H1 (cell line): ENCODE results near the gene CSNK1D. TPM values are rescaled to one million over a fixed set of nuclear protein-coding genes. Genes with fewer than 3 reads are reported as not detected.
"Not testable (repeated sequence)": the region's sequence is repeated elsewhere in the genome, so short reads cannot be mapped to it uniquely, and the experiment has no call there.

Experiments used
- CTCF ChIA-PET: fragments of 300-600 bp; sonication (Branson Sonifier 250); formaldehyde crosslinking; loops from one replicate; lab custom pipeline; 2021; ENCODE audit not compliant: partially characterized antibody; lab: Charles Lee
- POLR2A ChIA-PET: fragments of 300-600 bp; sonication (Branson Sonifier 250); formaldehyde crosslinking; loops from one replicate; lab custom pipeline; 2021; ENCODE audit warnings: inconsistent platforms; ENCODE audit not compliant: partially characterized antibody; lab: Charles Lee
- DNase-seq, 2 experiments: peaks; one replicate each; pipeline versions ENCODE4 v3.0.0 to v3.0.0-alpha.2; 2010 to 2022; ENCODE audit warnings: low spot score in 2 of 2, low read depth in 1 of 2, mixed read lengths in 1 of 2
- FAIRE-seq: peaks from 2 replicates; lab custom pipeline; 2011; peaks lifted over from hg19 to GRCh38; lab: Jason Lieb, UNC
- H2AFZ ChIP-seq: 2 replicates; pipeline ENCODE4 v1.8.1; 2012; ENCODE audit warnings: low read length, inconsistent platforms
- H2AK5ac ChIP-seq: 2 replicates; pipeline ENCODE4 v1.6.1; 2013; ENCODE audit warnings: low read depth, low read length
- H2BK120ac ChIP-seq: replicated peaks from 2 replicates; pipeline ENCODE3; 2013; ENCODE audit warnings: low read depth, low read length, inconsistent platforms
- H2BK12ac ChIP-seq: 2 replicates; pipeline ENCODE4 v1.6.1; 2013; ENCODE audit warnings: low read depth, low read length
- H2BK15ac ChIP-seq: 2 replicates; pipeline ENCODE4 v1.6.1; 2013; ENCODE audit warnings: low read length
- H2BK20ac ChIP-seq: 2 replicates; pipeline ENCODE4 v1.6.1; 2013; ENCODE audit warnings: low read length
- H2BK5ac ChIP-seq: 2 replicates; pipeline ENCODE4 v1.6.1; 2013; ENCODE audit warnings: low read depth, low read length
- H3K14ac ChIP-seq: 2 replicates; pipeline ENCODE4 v1.6.1; 2013; ENCODE audit warnings: inconsistent platforms; ENCODE audit not compliant: insufficient read length
- H3K18ac ChIP-seq: 2 replicates; pipeline ENCODE4 v1.6.1; 2013; ENCODE audit warnings: low read length; ENCODE audit errors: extremely low read depth
- H3K23ac ChIP-seq: 2 replicates; pipeline ENCODE4 v1.6.1; 2013; ENCODE audit warnings: inconsistent platforms; ENCODE audit not compliant: insufficient read length
- H3K23me2 ChIP-seq: 2 replicates; pipeline ENCODE4 v1.6.1; 2013; ENCODE audit warnings: low read depth, low read length
- H3K27ac ChIP-seq: 2 replicates; pipeline ENCODE4 v1.6.1; 2011; ENCODE audit warnings: low read depth, low read length, inconsistent platforms
- H3K27me3 ChIP-seq, 4 experiments: replicated peaks in 1 of 4; 1 replicate in 1 of 4; 2 replicates in 3 of 4; pipeline versions ENCODE4 v1.6.1 to v1.8.1; 2011 to 2013; ENCODE audit warnings: low read length in 3 of 4, mild to moderate bottlenecking in 3 of 4, inconsistent platforms in 2 of 4, mixed read lengths in 2 of 4, moderate library complexity in 1 of 4; ENCODE audit not compliant: control insufficient read depth in 3 of 4, insufficient read depth in 3 of 4; ENCODE audit errors: extremely low read depth in 1 of 4
- H3K36me3 ChIP-seq, 4 experiments: 2 replicates each; pipeline versions ENCODE4 v1.6.1 to v1.8.1; 2011 to 2013; ENCODE audit warnings: mild to moderate bottlenecking in 4 of 4, low read length in 3 of 4, moderate library complexity in 2 of 4, control low read depth in 1 of 4, inconsistent platforms in 1 of 4; ENCODE audit not compliant: insufficient read depth in 4 of 4, control insufficient read depth in 2 of 4
- H3K4ac ChIP-seq: replicated peaks from 2 replicates; pipeline ENCODE3; 2013; ENCODE audit warnings: low read length, low read depth, mixed read lengths, inconsistent platforms; ENCODE audit not compliant: insufficient read length
- H3K4me1 ChIP-seq, 4 experiments: replicated peaks in 1 of 4; 1 replicate in 1 of 4; 2 replicates in 3 of 4; pipeline versions ENCODE4 v1.6.1 to v1.8.1; 2011 to 2013; ENCODE audit warnings: low read length in 3 of 4, inconsistent platforms in 2 of 4, mixed read lengths in 1 of 4; ENCODE audit not compliant: insufficient read depth in 4 of 4, control insufficient read depth in 3 of 4
- H3K4me2 ChIP-seq, 2 experiments: 2 replicates each; pipeline versions ENCODE4 v1.6.1 to v1.8.1; 2011 to 2013; ENCODE audit warnings: low read depth in 2 of 2, low read length in 2 of 2, control low read depth in 1 of 2, inconsistent platforms in 1 of 2, mild to moderate bottlenecking in 1 of 2; ENCODE audit not compliant: insufficient read depth in 1 of 2
- H3K4me3 ChIP-seq, 4 experiments: fragments of 200-600, 300-600 bp in 1 of 4; sonication (generic), shearing (Covaris generic), sonication (Bioruptor Twin) in 1 of 4; 2 replicates each; pipeline versions ENCODE4 v1.5.1 to v1.8.1; 2011 to 2016; ENCODE audit warnings: low read length in 4 of 4, low read depth in 3 of 4, control low read depth in 2 of 4, inconsistent platforms in 2 of 4, mild to moderate bottlenecking in 2 of 4, mixed read lengths in 1 of 4, moderate library complexity in 1 of 4; ENCODE audit not compliant: insufficient read depth in 2 of 4; ENCODE audit errors: extremely low read depth in 1 of 4
- H3K56ac ChIP-seq: replicated peaks from 2 replicates; pipeline ENCODE3; 2013; ENCODE audit warnings: low read depth, mild to moderate bottlenecking, mixed read lengths, low read length, inconsistent platforms; ENCODE audit not compliant: insufficient read length
- H3K79me1 ChIP-seq: 2 replicates; pipeline ENCODE4 v1.6.1; 2013; ENCODE audit warnings: low read depth, low read length, control low read depth
- H3K79me2 ChIP-seq, 2 experiments: 2 replicates each; pipeline versions ENCODE4 v1.6.1 to v1.8.1; 2012 to 2013; ENCODE audit warnings: low read length in 2 of 2, mild to moderate bottlenecking in 2 of 2, inconsistent platforms in 1 of 2; ENCODE audit not compliant: insufficient read depth in 2 of 2, control insufficient read depth in 1 of 2
- H3K9ac ChIP-seq, 4 experiments: replicated peaks in 1 of 4; 1 replicate in 1 of 4; 2 replicates in 3 of 4; pipeline versions ENCODE4 v1.6.1 to v1.8.1; 2011 to 2013; ENCODE audit warnings: low read depth in 3 of 4, low read length in 3 of 4, control low read depth in 2 of 4, mild to moderate bottlenecking in 2 of 4, moderate library complexity in 2 of 4, inconsistent platforms in 1 of 4; ENCODE audit errors: extremely low read depth in 1 of 4
- H3K9me3 ChIP-seq, 2 experiments: 2 replicates each; pipeline versions ENCODE4 v1.6.1 to v1.8.1; 2012 to 2013; ENCODE audit warnings: mild to moderate bottlenecking in 2 of 2, moderate library complexity in 2 of 2, control low read depth in 1 of 2, inconsistent platforms in 1 of 2, low read depth in 1 of 2, low read length in 1 of 2, mixed read lengths in 1 of 2; ENCODE audit not compliant: insufficient read depth in 2 of 2
- H4K20me1 ChIP-seq, 2 experiments: replicated peaks in 1 of 2; 2 replicates each; pipeline versions ENCODE3 to v1.8.1; 2011 to 2013; ENCODE audit warnings: inconsistent platforms in 2 of 2, low read length in 2 of 2, mild to moderate bottlenecking in 1 of 2; ENCODE audit not compliant: insufficient read depth in 2 of 2, control insufficient read depth in 1 of 2
- H4K5ac ChIP-seq: 2 replicates; pipeline ENCODE4 v1.6.1; 2013; ENCODE audit warnings: low read length, low read depth, mixed read lengths, inconsistent platforms; ENCODE audit not compliant: insufficient read length
- H4K8ac ChIP-seq: 2 replicates; pipeline ENCODE4 v1.8.0; 2013; ENCODE audit warnings: mild to moderate bottlenecking, moderate library complexity, low read length, inconsistent platforms; ENCODE audit not compliant: insufficient read depth; ENCODE audit errors: extremely low read depth
- H4K91ac ChIP-seq: replicated peaks from 2 replicates; pipeline ENCODE3; 2013; ENCODE audit warnings: low read length, mixed read lengths, inconsistent platforms; ENCODE audit not compliant: insufficient read length
- WGBS, 2 experiments: shearing (Covaris generic) in 1 of 2; methylation state at CpG; one replicate each; pipeline versions ENCODE4 v1.1.6 to v1.1.7; 2013 to 2015; ENCODE audit warnings: low lambda C conversion rate in 2 of 2, mixed read lengths in 2 of 2, inconsistent platforms in 1 of 2, low coverage in 1 of 2, missing lambda C conversion rate in 1 of 2; ENCODE audit not compliant: insufficient replicate concordance in 2 of 2, insufficient coverage in 1 of 2, insufficient read length in 1 of 2; ENCODE audit errors: extremely low coverage in 1 of 2, missing lambda C conversion rate in 1 of 2; 5-methylcytosine and 5-hydroxymethylcytosine counted together
- polyA plus RNA-seq, 7 experiments: library from polyadenylated mRNA; depleted of rRNA in 3 of 7; stranded (reverse) in 5 of 7; unstranded in 2 of 7; fragments of >200 nt in 5 of 7; fragments of 200-250 nt in 2 of 7; gene quantifications; 1 replicate in 5 of 7; 2 replicates in 1 of 7; 4 replicates in 1 of 7; pipeline versions ENCODE4 v1.2.1 to v1.2.3, GENCODE V29; 2011 to 2013; ENCODE audit warnings: missing spikeins in 2 of 7, mixed read lengths in 2 of 7
- total RNA-seq: library from RNA; stranded (reverse); fragmentation: NEBNext Ultra II Directional; extraction: Animal tissue kit (Norgen Biotek cat#: 25700); gene quantifications from 2 replicates; pipeline ENCODE4 v1.2.1, GENCODE V29; 2021

The CSNK1D gene
- total and polyA plus RNA-seq, 2 of the 8 experiments (the other 6 are each of a cell fraction or from before 2014, with no cell fraction given): 73.5 to 103 TPM

GRCh38 chr17:82259972-82260961 lies 13.2 kb downstream of the CSNK1D start:
- Histone ChIP-seq H3K79me2 (peaks cover 8 to 83% of the 10 kb centered on the region in 2 experiments; a peak in 3 of 4 replicates), H3K36me3 (peaks cover 36 to 92% (median 71%) of the 10 kb centered on the region in 4 experiments), H4K20me1 (peaks cover 28 to 41% of the 10 kb centered on the region in 2 experiments), H3K79me1 (peaks cover 24% of the 10 kb centered on the region)
- H2AFZ ChIP-seq, H4K8ac ChIP-seq, H3K4ac ChIP-seq, H3K9ac ChIP-seq, H2BK15ac ChIP-seq, DNase-seq, H3K18ac ChIP-seq, H3K4me3 ChIP-seq, H3K23ac ChIP-seq, H3K14ac ChIP-seq, H3K27ac ChIP-seq, H4K5ac ChIP-seq, H3K4me2 ChIP-seq, H4K91ac ChIP-seq, POLR2A ChIA-PET, H3K27me3 ChIP-seq, H2BK120ac ChIP-seq, H2BK5ac ChIP-seq, H3K4me1 ChIP-seq, H3K23me2 ChIP-seq, H3K56ac ChIP-seq, FAIRE-seq, H3K9me3 ChIP-seq, H2AK5ac ChIP-seq, H2BK20ac ChIP-seq, H2BK12ac ChIP-seq: not testable (repeated sequence)
- CTCF ChIA-PET: interaction anchor here (1.0 to 1.5 kb wide), 2 partner anchors 24 to 67 kb away, joined by 4 read pairs; no protein-coding TSS in a partner anchor
- 90% methylated on average over 8 of the region's 8 CpGs; no CpG with 5 or more reads in 1 of the 2 experiments for WGBS, 2 experiments
